Heart left ventricle (tissue), 13 donors: ENCODE results near the gene SETD1A.

Source experiments
- POLR2A ChIP-seq, 2 donors: fragments of 450-650 bp; IDR thresholded peaks; one replicate each; pipeline ENCODE4 v1.6.1; 2017; ENCODE audit warnings: antibody characterized with exemption in 2 of 2, mild to moderate bottlenecking in 2 of 2, moderate library complexity in 2 of 2
- TF ChIP-seq, protein P1 (sequence below), 12 donors: fragments of 200-600 bp; sonication (generic) in 4 of 12; IDR thresholded peaks; one replicate each; pipeline versions ENCODE4 v1.5.0 to v1.8.0; 2018 to 2022; ENCODE audit warnings: antibody characterized with exemption in 12 of 12, mild to moderate bottlenecking in 5 of 12
- donor health status: ischemic (EF 13 %, LVEDD 7.1; RV severe dilation, severe dysfunction).
- donor health status: DM: no; HTN: yes; CAD: no.
- donor health status: DM: no; HTN: no; CAD: no.
- donor health status: ischemic (EF 25% LVEDD 6.9; RV normal size, moderate dysfunction).
- donor health status: ischemic (EF 25% LVEDD 5.7; RV mildly dilated, moderate dysfunction).
- donor health status: ischemic (EF 35%, LVEDD 5.7; RV mildly dilated, moderate dysfunction).
- donor health status: nonischemic (EF 11% LVEDD 7.7; RV severe dilation, severe dysfunction).
- donor health status: DM: yes; HTN: yes; CAD: no.
- donor health status: PGD.
- donor health status: ischemic (EF 29% LVEDD 5.4; RV normal size, mild dysfunction).
- donor health status: nonischemic (EF 23%, LVEDD 6.1; RV moderate dilation, normal function).

DNA sequence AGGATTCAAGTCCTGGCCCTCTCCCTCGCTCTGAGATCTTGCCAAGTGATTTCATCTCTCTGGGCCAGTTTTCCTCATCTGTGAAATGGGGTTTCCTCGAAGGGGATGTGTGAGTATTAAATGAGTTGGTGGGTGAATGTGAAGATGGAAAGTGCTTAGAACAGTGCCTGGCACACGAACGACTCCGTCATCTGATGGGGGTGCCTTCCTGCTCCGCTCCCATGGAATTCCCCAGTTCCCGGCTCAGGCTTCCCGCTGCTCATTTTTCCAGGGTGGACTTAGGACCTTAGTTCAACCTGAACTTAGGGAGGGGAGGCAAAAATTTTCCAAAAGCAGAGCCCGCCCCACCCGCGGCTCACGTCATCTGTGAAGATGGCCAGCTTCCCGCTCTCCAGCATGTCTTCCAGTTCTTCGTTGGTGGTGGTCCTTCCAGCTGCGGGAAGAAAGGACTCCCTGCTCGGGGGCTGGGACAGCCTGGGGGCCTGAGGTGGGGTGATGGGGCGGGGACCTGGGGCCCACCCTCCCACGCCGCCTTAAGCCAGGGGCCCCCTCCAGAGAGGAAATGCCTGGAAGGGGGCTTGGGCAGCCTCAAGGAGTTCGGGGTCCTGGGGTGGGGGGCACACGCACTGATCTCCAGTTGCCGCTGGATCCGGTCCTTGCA is 38.9 kb downstream of the SETD1A start:
- no peak for TF ChIP-seq POLR2A (IDR thresholded peaks at IDR 0.05)
- TF ChIP-seq, protein P1, sequence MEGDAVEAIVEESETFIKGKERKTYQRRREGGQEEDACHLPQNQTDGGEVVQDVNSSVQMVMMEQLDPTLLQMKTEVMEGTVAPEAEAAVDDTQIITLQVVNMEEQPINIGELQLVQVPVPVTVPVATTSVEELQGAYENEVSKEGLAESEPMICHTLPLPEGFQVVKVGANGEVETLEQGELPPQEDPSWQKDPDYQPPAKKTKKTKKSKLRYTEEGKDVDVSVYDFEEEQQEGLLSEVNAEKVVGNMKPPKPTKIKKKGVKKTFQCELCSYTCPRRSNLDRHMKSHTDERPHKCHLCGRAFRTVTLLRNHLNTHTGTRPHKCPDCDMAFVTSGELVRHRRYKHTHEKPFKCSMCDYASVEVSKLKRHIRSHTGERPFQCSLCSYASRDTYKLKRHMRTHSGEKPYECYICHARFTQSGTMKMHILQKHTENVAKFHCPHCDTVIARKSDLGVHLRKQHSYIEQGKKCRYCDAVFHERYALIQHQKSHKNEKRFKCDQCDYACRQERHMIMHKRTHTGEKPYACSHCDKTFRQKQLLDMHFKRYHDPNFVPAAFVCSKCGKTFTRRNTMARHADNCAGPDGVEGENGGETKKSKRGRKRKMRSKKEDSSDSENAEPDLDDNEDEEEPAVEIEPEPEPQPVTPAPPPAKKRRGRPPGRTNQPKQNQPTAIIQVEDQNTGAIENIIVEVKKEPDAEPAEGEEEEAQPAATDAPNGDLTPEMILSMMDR (IDR thresholded peaks at IDR 0.05) = no peak
